RWPE1 (cell line): Measurements from ENCODE around the gene MAP3K1.
"Not testable (repeated sequence)": the region's sequence is repeated elsewhere in the genome, so short reads cannot be mapped to it uniquely, and the experiment has no call there.

Experiments used
- CTCF ChIA-PET: fragments of 350-600 bp; sonication (Branson Sonifier 250); formaldehyde crosslinking; extraction: SDS; loops from one replicate; lab custom pipeline; 2021; lab: Yijun Ruan, JAX
- POLR2A ChIA-PET: fragments of 400-600 bp; formaldehyde crosslinking; extraction: SDS; loops from one replicate; lab custom pipeline; 2020; ENCODE audit warnings: antibody characterized with exemption; ENCODE audit not compliant: low non-redundant PET; lab: Yijun Ruan, JAX
- DNase-seq: peaks from one replicate; pipeline ENCODE4 v3.0.0; 2012; ENCODE audit warnings: low spot score
- H3K27ac ChIP-seq: fragments of 450-650 bp; 2 replicates; pipeline ENCODE4 v1.5.1; 2017
- CTCF ChIP-seq: fragments of 450-650 bp; conservative IDR thresholded peaks from 2 replicates; pipeline ENCODE4 v1.5.1; 2017; ENCODE audit warnings: low read depth, mild to moderate bottlenecking

Gene MAP3K1

GRCh38 chr5:56818450-56819037, 3.2 kb downstream of the MAP3K1 start:
- POLR2A ChIA-PET, result no interaction called here
- no peak for DNase-seq
- no peak overlapping the region for H3K27ac ChIP-seq
- CTCF ChIA-PET, result interaction anchor here (0.7 to 1.6 kb wide), 3 partner anchors 10 to 547 kb away, joined by 3 to 7 read pairs (median 4); no protein-coding TSS in a partner anchor
- peak; percentile 68 for TF ChIP-seq CTCF

DNA sequence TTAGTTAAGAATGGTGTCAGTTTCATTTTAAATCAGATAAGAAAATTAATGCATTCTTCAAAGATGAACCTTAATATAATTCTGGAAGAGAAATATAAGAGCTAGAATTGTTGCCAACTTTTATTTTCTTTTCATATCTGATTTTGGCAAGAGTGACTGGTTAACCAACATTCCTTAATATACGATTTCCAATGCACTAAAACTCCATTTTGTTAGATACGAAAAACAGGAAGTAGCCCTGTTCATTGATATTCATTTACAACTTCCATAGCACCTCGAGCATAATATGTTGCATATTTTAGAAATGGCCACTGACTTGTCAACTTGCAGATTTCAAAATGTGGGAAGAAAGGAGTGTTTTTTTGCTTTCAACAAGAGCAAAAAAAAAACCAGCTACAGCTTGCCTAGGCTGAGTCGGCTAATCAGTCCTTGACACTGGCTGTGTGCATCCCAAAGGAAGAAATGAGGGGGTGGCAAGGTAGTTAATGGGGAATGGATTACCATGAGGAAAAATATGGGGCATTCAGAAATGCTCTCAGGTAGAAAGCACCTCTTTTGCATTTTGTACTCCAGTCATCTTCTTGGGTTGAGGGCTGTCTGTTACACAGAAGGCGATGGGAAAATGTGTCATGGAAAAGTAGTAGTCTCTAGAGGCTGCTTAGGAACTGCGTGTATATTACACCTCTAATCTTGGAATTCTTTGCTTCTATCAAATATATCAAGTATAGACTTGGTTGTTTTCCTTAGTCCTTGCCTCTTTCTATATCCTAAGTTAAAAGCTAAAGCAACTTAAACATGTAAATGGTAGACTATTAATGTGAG, 3.9 kb downstream of the MAP3K1 start:
- POLR2A ChIA-PET, result no interaction called here
- DNase-seq, result no peak
- no peak overlapping the region for H3K27ac ChIP-seq
- CTCF ChIA-PET, result interaction anchor here (0.6 to 1.6 kb wide), 4 partner anchors 11 to 548 kb away, joined by 3 to 7 read pairs (median 4); no protein-coding TSS in a partner anchor
- no peak for TF ChIP-seq CTCF

GRCh38 chr5:56821868-56822267, 6.5 kb downstream of the MAP3K1 start:
- DNase-seq, CTCF ChIA-PET, POLR2A ChIA-PET, H3K27ac ChIP-seq: not testable (repeated sequence)

DNA sequence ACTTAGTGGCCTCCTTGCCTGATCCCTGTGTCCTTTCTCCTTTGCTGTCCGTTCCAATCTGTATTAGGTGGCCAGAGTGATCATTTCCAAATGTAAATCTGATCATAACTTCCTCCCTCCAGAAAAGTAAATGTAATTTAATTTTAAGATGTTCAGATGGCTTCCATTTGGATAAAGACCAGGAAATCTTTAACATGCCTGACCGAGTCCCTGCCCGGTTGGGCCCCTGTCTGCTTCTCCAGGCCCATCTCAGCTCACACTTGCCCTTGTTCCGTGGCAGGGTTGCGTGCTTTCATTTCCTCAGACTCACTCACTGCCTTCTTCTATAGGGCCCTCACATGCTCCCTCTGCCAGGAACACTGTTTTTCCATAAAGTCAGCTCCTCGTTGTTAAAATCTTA, 7.6 kb downstream of the MAP3K1 start:
- POLR2A ChIA-PET, result no interaction called here
- DNase-seq, result no peak
- no peak for TF ChIP-seq CTCF
- CTCF ChIA-PET, result no interaction called here
- H3K27ac ChIP-seq, result no peak overlapping the region

DNA sequence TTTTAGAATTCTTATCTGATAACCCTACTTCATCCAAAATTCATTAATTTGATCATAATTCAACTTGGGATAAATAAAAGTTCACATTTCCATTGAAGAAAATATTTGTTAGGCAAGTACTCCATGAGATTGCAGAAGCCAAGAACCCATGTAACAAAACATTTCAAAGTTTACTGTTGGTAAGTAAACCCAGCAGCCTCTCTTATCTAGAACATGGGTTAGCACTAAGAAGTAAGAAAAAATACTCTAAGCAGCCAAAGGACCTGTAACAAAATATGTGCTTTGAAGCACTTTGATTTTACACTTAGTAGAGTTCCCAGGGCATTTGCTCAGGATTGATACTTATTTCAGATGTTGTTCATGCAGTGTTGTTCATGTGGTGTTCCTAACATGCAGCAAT, 8.7 kb downstream of the MAP3K1 start:
- CTCF ChIA-PET, result no interaction called here
- no peak overlapping the region for H3K27ac ChIP-seq
- no peak for TF ChIP-seq CTCF
- no peak for DNase-seq
- POLR2A ChIA-PET, result no interaction called here

- ChIA-PET POLR2A (no interaction called here), CTCF (interaction anchor here (2.2 kb wide), 1 partner anchor 13 kb away, joined by 8 read pairs; no protein-coding TSS in a partner anchor)
- DNase-seq, result no peak
- TF ChIP-seq CTCF, result no peak
- no peak overlapping the region for H3K27ac ChIP-seq
Measured at GRCh38 chr5:56825222-56825824, 10.0 kb downstream of the MAP3K1 start.
